Right atrium auricular region (tissue), 2 donors: ENCODE results near the gene PSME1. TPM values are rescaled to one million over a fixed set of nuclear protein-coding genes. Genes with fewer than 3 reads are reported as not detected.

ENCODE experiments used
- DNase-seq: peaks from one replicate; pipeline ENCODE4 v3.0.0-alpha.2; 2019; ENCODE audit warnings: low spot score
- H3K27ac ChIP-seq, 2 donors: fragments of 200-600 bp; sonication (generic); 1 replicate in 1 of 2; 2 replicates in 1 of 2; pipeline ENCODE4 v1.5.1; 2016 to 2019
- H3K27me3 ChIP-seq, 2 donors: fragments of 200-600 bp; sonication (generic); one replicate each; pipeline versions ENCODE4 v1.5.1 to v1.6.0; 2017 to 2019
- H3K36me3 ChIP-seq: fragments of 200-600 bp; sonication (generic); one replicate; pipeline ENCODE4 v1.5.1; 2016
- H3K4me1 ChIP-seq, 2 donors: fragments of 200-600 bp; sonication (generic); one replicate each; pipeline versions ENCODE4 v1.5.1 to v1.6.0; 2017 to 2019
- H3K4me3 ChIP-seq, 2 donors: fragments of 200-600 bp; sonication (generic); 1 replicate in 1 of 2; 2 replicates in 1 of 2; pipeline ENCODE4 v1.5.1; 2017 to 2019; ENCODE audit warnings: mild to moderate bottlenecking in 1 of 2, moderate library complexity in 1 of 2
- H3K9me3 ChIP-seq, 2 donors: fragments of 200-600 bp; sonication (generic); one replicate each; pipeline ENCODE4 v1.5.1; 2019
- total RNA-seq, 2 donors: library from RNA; depleted of rRNA; stranded (reverse); fragments of >200 nt; gene quantifications; one replicate each; pipeline ENCODE4 v1.1.0, GENCODE V29; 2016
- TF ChIP-seq, protein P1 (sequence below), 2 donors: fragments of 200-600 bp; sonication (generic); IDR thresholded peaks; one replicate each; pipeline ENCODE4 v1.5.1; 2019; ENCODE audit warnings: antibody characterized with exemption in 2 of 2

Gene PSME1
- total RNA-seq, 2 donors from 2014 or later = 72.9 to 112 TPM

DNA sequence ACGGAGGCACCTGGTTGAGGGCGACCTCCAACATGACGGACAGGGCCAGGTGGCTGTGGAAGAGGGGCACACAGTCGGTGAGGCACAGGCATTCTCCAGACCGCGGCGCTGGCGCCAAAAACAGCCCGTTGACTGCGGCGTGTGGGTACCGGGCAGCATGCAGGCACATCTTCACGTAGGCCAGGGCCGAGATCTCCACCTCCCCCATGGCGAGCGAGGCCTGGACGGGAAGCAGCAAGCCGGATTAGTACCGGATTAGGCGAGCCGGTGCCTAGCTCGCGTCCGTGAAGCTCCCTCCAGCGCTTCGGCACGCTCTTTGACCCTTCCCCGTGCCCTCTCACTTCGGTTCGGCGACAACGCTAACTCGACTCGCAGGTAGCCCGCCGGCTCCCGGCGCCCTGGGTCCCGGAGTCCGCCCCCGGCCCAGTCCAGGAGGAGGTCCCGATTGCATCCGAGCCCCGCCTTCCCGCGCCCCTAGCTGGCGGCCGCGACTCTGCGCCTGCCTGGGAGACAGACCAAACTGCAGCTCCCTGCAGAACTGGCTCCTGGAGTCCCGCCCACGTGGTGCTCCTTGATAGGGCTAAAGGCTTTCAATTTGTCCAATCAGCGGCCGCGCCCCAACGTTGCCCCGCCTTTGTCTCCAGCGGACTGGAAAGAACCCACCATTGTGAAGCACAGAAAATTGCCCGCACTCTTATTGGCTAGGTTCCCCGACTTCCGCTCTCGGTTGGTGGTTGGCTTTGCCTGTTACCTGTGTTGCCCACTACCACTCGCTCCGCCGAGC lies 5.3 kb downstream of the PSME1 start, which contains the start of gene EMC9:
Gene EMC9 (minus strand): TSS at position 495 of the 784 bp plus-strand sequence. CDS start 287 bp downstream, at position 208.
- Histone ChIP-seq H3K27me3 (no peaks in the 10 kb centered on the region), H3K4me1 (peaks cover 0 to 62% of the 10 kb centered on the region in 2 donors), H3K4me3 (peak within 1 kb of the TSS; percentile 82 to 87), H3K9me3 (no peaks in the 10 kb centered on the region), H3K36me3 (peaks cover 19% of the 10 kb centered on the region), H3K27ac (peak within 1 kb of the TSS; percentile 93 to 95)
- TF ChIP-seq, protein P1, sequence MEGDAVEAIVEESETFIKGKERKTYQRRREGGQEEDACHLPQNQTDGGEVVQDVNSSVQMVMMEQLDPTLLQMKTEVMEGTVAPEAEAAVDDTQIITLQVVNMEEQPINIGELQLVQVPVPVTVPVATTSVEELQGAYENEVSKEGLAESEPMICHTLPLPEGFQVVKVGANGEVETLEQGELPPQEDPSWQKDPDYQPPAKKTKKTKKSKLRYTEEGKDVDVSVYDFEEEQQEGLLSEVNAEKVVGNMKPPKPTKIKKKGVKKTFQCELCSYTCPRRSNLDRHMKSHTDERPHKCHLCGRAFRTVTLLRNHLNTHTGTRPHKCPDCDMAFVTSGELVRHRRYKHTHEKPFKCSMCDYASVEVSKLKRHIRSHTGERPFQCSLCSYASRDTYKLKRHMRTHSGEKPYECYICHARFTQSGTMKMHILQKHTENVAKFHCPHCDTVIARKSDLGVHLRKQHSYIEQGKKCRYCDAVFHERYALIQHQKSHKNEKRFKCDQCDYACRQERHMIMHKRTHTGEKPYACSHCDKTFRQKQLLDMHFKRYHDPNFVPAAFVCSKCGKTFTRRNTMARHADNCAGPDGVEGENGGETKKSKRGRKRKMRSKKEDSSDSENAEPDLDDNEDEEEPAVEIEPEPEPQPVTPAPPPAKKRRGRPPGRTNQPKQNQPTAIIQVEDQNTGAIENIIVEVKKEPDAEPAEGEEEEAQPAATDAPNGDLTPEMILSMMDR (IDR thresholded peaks at IDR 0.05) = peak; percentile 45 to 66
- peak; percentile 100 for DNase-seq

DNA sequence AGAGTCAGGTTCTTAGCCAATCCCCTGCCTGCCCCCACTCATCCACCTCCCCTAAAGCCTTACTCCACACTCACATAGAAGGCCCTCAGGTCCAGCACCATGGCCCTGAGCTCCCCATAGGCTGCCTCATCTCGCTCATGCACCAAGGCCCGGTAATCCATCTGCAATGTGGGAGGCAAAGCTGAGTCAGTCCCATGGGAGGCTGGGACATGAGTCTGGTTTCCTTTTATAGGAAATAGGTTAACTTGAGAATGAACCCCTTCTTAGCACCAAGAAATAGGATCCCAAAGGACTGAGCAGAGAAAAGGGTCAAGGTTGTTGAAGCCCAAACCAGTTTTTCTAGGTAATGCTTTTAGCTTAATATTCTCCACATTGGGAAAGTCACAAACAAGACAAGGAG lies 7.5 kb downstream of the PSME1 start:
- H3K9me3 ChIP-seq = no peaks in the 10 kb centered on the region
- H3K27ac ChIP-seq = no peak overlapping the region
- TF ChIP-seq, protein P1 (IDR thresholded peaks at IDR 0.05) = no peak
- H3K4me3 ChIP-seq = no peak overlapping the region
- H3K27me3 ChIP-seq = no peaks in the 10 kb centered on the region
- peaks cover 10% of the 10 kb centered on the region for H3K36me3 ChIP-seq
- peaks cover 0 to 52% of the 10 kb centered on the region in 2 donors for H3K4me1 ChIP-seq
- no peak for DNase-seq

DNA sequence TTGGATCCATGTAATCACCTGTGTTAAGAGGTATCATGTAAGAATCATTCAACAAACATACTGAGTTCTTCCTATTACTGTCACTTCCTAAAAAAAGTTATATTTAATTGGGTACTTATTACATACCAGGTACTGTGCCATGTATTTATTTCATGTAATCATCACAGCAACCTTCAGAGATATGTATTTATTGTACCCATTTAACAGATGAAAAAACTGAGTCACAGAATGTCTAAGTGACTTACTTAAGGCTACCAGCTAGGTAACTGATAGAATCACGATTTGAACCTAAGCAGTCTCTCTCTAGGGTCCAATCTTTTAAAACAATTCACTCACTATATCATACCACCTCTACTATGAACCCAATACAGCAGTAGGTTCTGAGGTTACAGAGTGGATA lies 8.5 kb downstream of the PSME1 start:
- Histone ChIP-seq H3K36me3 (peaks cover 8% of the 10 kb centered on the region), H3K9me3 (no peaks in the 10 kb centered on the region), H3K27ac (no peak overlapping the region), H3K4me1 (peaks cover 0 to 52% of the 10 kb centered on the region in 2 donors), H3K27me3 (no peaks in the 10 kb centered on the region), H3K4me3 (no peak overlapping the region)
- DNase-seq = no peak
- TF ChIP-seq, protein P1 (IDR thresholded peaks at IDR 0.05) = no peak

DNA sequence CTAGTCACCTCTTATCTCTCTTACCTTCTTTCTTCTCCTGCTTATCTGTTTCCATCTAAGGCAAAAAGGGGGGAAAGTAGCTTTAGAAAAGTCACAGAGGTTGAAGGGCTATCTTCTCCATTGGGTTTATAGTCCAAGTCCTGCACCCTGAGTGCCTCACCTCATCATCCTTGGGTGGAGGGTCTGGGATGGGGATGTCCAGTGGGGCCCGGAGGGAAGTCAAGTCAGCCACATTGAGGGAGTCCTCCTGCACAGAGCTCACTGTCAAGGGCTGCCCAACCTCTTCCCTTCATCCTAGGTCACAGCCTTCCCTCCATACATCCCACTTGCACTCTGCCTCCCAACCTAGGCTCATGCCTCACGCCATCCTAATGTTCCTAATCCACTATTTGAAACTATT lies 9.2 kb downstream of the PSME1 start:
- TF ChIP-seq, protein P1 (IDR thresholded peaks at IDR 0.05) = no peak
- Histone ChIP-seq H3K4me3 (no peak overlapping the region), H3K4me1 (peaks cover 0 to 45% of the 10 kb centered on the region in 2 donors), H3K27me3 (no peaks in the 10 kb centered on the region), H3K36me3 (peaks cover 15% of the 10 kb centered on the region), H3K27ac (no peak overlapping the region), H3K9me3 (no peaks in the 10 kb centered on the region)
- no peak for DNase-seq

DNA sequence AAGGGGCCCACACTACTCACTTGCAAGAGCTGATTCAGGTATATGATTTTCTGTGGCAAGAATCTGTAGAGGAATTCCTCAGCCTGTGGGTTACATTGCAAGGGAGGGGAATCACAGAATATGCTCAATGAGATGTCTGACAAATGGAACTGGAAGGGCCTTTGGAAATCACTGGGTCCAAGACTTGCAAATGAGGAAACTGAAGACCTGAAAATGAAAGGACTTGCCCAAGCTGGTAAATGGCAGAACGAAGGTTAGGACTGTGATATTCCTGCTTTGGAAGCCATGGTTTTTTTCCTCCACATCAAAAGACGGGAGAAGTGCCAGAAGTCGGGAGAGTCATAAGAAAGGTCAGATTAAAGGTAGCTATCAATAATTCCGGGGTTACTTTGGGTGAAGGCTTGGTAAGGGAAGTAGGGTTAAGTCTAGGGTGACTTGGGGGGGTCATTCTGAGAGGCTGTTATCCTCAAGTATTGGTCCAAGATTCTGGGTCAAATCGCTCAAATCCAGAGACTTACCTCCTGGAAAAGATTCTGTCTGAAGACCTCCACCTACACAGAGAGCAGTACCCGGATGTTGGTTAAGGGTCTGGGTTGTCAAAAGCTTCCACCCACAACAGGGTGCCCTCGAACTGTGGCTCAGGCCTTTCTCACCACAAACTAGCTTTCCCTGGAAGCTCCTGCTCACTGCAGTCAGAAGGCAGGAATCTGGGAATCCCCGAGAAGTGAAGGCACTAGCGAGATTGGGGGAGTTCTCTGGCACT lies 9.9 kb downstream of the PSME1 start:
- TF ChIP-seq, protein P1 (IDR thresholded peaks at IDR 0.05) = no peak
- peaks cover 0 to 38% of the 10 kb centered on the region in 2 donors for H3K4me1 ChIP-seq
- no peaks in the 10 kb centered on the region for H3K27me3 ChIP-seq
- peak overlapping the region; percentile 91 to 95 for H3K4me3 ChIP-seq
- H3K36me3 ChIP-seq = peaks cover 22% of the 10 kb centered on the region
- peak overlapping the region; percentile 91 to 92 for H3K27ac ChIP-seq
- no peaks in the 10 kb centered on the region for H3K9me3 ChIP-seq
- no peak for DNase-seq
